ENCODE measurements around the gene SUSD2.

GRCh38 chr22:24176630-24177029, 4.7 kb upstream of the SUSD2 start:
- TF ChIP-seq CTCF (IDR thresholded peaks at IDR 0.05; ENCODE audit: low read depth, low read length, missing input control) (no peak), TAF1 (conservative IDR thresholded peaks at IDR 0.05) (no peak), GABPA (IDR thresholded peaks at IDR 0.05 in 1 of 2, conservative IDR thresholded peaks at IDR 0.05 in 1 of 2) (no peak), JUND (IDR thresholded peaks at IDR 0.05) (no peak), YY1 (IDR thresholded peaks at IDR 0.05) (no peak), ATF3 (IDR thresholded peaks at IDR 0.05) (no peak), RAD21 (IDR thresholded peaks at IDR 0.05) (no peak), NR2F2 (IDR thresholded peaks at IDR 0.05) (no peak), MAX (IDR thresholded peaks at IDR 0.05) (no peak), RXRA (IDR thresholded peaks at IDR 0.05) (no peak), HNF4A (conservative IDR thresholded peaks at IDR 0.05) (no peak), FOXA1 (IDR thresholded peaks at IDR 0.05) (no peak)
- TF ChIP-seq, protein P1, sequence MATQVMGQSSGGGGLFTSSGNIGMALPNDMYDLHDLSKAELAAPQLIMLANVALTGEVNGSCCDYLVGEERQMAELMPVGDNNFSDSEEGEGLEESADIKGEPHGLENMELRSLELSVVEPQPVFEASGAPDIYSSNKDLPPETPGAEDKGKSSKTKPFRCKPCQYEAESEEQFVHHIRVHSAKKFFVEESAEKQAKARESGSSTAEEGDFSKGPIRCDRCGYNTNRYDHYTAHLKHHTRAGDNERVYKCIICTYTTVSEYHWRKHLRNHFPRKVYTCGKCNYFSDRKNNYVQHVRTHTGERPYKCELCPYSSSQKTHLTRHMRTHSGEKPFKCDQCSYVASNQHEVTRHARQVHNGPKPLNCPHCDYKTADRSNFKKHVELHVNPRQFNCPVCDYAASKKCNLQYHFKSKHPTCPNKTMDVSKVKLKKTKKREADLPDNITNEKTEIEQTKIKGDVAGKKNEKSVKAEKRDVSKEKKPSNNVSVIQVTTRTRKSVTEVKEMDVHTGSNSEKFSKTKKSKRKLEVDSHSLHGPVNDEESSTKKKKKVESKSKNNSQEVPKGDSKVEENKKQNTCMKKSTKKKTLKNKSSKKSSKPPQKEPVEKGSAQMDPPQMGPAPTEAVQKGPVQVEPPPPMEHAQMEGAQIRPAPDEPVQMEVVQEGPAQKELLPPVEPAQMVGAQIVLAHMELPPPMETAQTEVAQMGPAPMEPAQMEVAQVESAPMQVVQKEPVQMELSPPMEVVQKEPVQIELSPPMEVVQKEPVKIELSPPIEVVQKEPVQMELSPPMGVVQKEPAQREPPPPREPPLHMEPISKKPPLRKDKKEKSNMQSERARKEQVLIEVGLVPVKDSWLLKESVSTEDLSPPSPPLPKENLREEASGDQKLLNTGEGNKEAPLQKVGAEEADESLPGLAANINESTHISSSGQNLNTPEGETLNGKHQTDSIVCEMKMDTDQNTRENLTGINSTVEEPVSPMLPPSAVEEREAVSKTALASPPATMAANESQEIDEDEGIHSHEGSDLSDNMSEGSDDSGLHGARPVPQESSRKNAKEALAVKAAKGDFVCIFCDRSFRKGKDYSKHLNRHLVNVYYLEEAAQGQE (IDR thresholded peaks at IDR 0.05): no peak
